ENCODE measurements around the gene MFAP3. TPM values are rescaled to one million over a fixed set of nuclear protein-coding genes. Genes with fewer than 3 reads are reported as not detected.
"Not testable (repeated sequence)": the region's sequence is repeated elsewhere in the genome, so short reads cannot be mapped to it uniquely, and the experiment has no call there.

MFAP3 gene
- total RNA-seq, 1 donor from 2014 or later: 41.5 TPM

- Mint-ChIP-seq H3K27ac (no peak overlapping the region), H3K4me1 (peaks cover 4% of the 10 kb centered on the region), H3K36me3 (peaks cover 7% of the 10 kb centered on the region), H3K9me3 (peaks cover 2% of the 10 kb centered on the region), H3K4me3 (no peak overlapping the region), H3K27me3 (ENCODE audit: low read depth) (no peaks in the 10 kb centered on the region)
- TF ChIP-seq, protein P1, sequence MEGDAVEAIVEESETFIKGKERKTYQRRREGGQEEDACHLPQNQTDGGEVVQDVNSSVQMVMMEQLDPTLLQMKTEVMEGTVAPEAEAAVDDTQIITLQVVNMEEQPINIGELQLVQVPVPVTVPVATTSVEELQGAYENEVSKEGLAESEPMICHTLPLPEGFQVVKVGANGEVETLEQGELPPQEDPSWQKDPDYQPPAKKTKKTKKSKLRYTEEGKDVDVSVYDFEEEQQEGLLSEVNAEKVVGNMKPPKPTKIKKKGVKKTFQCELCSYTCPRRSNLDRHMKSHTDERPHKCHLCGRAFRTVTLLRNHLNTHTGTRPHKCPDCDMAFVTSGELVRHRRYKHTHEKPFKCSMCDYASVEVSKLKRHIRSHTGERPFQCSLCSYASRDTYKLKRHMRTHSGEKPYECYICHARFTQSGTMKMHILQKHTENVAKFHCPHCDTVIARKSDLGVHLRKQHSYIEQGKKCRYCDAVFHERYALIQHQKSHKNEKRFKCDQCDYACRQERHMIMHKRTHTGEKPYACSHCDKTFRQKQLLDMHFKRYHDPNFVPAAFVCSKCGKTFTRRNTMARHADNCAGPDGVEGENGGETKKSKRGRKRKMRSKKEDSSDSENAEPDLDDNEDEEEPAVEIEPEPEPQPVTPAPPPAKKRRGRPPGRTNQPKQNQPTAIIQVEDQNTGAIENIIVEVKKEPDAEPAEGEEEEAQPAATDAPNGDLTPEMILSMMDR (IDR thresholded peaks at IDR 0.05; ENCODE audit: unreplicated experiment): no peak
- no peak for DNase-seq (ENCODE audit: low spot score in 2 of 2, unreplicated experiment in 2 of 2)
These were observed 20.8 kb downstream of the MFAP3 start for GRCh38 chr5:154059583-154059982.

- H3K9me3 Mint-ChIP-seq: peaks cover 5% of the 10 kb centered on the region
- no peaks in the 10 kb centered on the region for H3K27me3 Mint-ChIP-seq (ENCODE audit: low read depth)
- TF ChIP-seq, protein P1 (IDR thresholded peaks at IDR 0.05; ENCODE audit: unreplicated experiment): no peak
- H3K27ac Mint-ChIP-seq: no peak overlapping the region
- H3K36me3 Mint-ChIP-seq: peaks cover 6% of the 10 kb centered on the region
- no peak for DNase-seq (ENCODE audit: low spot score in 2 of 2, unreplicated experiment in 2 of 2)
- peaks cover 4% of the 10 kb centered on the region for H3K4me1 Mint-ChIP-seq
- H3K4me3 Mint-ChIP-seq: no peak overlapping the region
These were observed 21.8 kb downstream of the MFAP3 start for GRCh38 chr5:154060606-154061005.

DNA sequence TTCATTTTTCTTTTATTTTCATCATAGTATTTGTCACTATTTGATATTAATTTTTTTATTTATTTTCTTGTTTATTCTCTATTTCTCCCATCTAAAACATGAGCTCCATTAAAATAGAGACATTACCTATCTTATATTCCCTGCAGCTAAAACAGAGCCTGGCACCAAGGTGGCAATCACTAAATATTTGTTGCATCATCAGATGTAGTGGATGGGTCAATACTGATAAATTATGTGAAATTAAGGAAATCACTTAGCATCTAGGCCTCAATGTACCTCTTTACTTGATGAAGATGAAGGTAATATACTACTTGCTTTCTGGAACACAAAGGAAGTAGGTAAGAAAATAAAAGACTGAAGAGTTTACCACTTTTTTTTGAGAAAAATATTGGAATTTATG, 24.6 kb downstream of the MFAP3 start:
- DNase-seq (ENCODE audit: low spot score in 2 of 2, unreplicated experiment in 2 of 2): no peak
- H3K27me3 Mint-ChIP-seq (ENCODE audit: low read depth): no peaks in the 10 kb centered on the region
- H3K4me3 Mint-ChIP-seq: no peak overlapping the region
- H3K9me3 Mint-ChIP-seq: peaks cover 5% of the 10 kb centered on the region
- H3K27ac Mint-ChIP-seq: no peak overlapping the region
- peaks cover 3% of the 10 kb centered on the region for H3K4me1 Mint-ChIP-seq
- TF ChIP-seq, protein P1 (IDR thresholded peaks at IDR 0.05; ENCODE audit: unreplicated experiment): no peak
- H3K36me3 Mint-ChIP-seq: peaks cover 6% of the 10 kb centered on the region

- no peaks in the 10 kb centered on the region for H3K27me3 Mint-ChIP-seq (ENCODE audit: low read depth)
- no peak for DNase-seq (ENCODE audit: low spot score in 2 of 2, unreplicated experiment in 2 of 2)
- H3K4me1 Mint-ChIP-seq: no peaks in the 10 kb centered on the region
- TF ChIP-seq, protein P1 (IDR thresholded peaks at IDR 0.05; ENCODE audit: unreplicated experiment): no peak
- H3K9me3 Mint-ChIP-seq: peaks cover 15% of the 10 kb centered on the region
- peaks cover 7% of the 10 kb centered on the region for H3K36me3 Mint-ChIP-seq
- no peak overlapping the region for H3K4me3 Mint-ChIP-seq
- H3K27ac Mint-ChIP-seq: no peak overlapping the region
These were observed 27.2 kb downstream of the MFAP3 start for GRCh38 chr5:154065971-154066370.

- Mint-ChIP-seq H3K27me3 (ENCODE audit: low read depth) (peaks cover 10% of the 10 kb centered on the region), H3K9me3 (peaks cover 11% of the 10 kb centered on the region)
- H3K27ac Mint-ChIP-seq; H3K4me1 Mint-ChIP-seq; H3K36me3 Mint-ChIP-seq; DNase-seq (ENCODE audit: low spot score in 2 of 2, unreplicated experiment in 2 of 2); H3K4me3 Mint-ChIP-seq: not testable (repeated sequence)
These were observed 31.1 kb downstream of the MFAP3 start for GRCh38 chr5:154069854-154070253.

DNA sequence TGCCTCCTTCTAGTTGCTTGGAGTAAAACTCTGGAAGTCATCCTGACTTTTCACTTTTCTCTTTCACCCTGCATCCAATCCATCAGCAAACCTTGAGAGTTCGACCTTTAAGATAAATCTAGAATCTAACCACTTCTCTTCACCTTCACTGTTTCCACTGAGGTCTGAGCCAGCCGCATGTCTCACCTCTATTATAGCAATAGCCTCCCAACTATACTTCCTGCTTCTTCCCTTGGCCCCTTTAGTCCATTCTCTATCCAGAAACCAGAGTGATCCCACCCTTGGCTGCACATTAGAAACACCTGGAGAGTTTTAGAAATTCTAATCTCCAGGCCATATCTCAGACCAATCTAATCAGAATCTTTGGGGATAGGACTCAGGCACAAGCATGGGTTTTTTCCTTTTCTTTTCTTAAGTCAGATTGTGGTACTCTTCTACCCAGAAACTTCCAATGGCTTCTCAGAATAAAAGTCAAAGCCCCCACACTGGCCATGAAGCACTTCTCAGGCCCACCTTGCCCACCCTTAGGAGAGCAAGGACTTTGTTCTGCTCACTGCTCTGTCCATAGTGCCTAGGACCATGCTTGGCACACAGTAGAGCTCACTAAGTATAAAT, 33.1 kb downstream of the MFAP3 start:
- Mint-ChIP-seq H3K27me3 (ENCODE audit: low read depth) (peaks cover 14% of the 10 kb centered on the region), H3K4me3 (no peak overlapping the region), H3K9me3 (peaks cover 10% of the 10 kb centered on the region), H3K27ac (no peak overlapping the region), H3K4me1 (no peaks in the 10 kb centered on the region), H3K36me3 (peaks cover 2% of the 10 kb centered on the region)
- DNase-seq (ENCODE audit: low spot score in 2 of 2, unreplicated experiment in 2 of 2): no peak
- TF ChIP-seq, protein P1 (IDR thresholded peaks at IDR 0.05; ENCODE audit: unreplicated experiment): no peak

Data from mesothelial cell of epicardium (in vitro differentiated cells).